ENCODE data around the gene C1orf52.

GRCh38 chr1:85275701-85276214 lies 16.3 kb upstream of the C1orf52 start:
- TF ChIP-seq CTCF (IDR thresholded peaks at IDR 0.05; ENCODE audit: low read depth, low read length, poor library complexity, severe bottlenecking): no peak
- TF ChIP-seq EZH2phosphoT487 (IDR thresholded peaks at IDR 0.05; ENCODE audit: borderline replicate concordance, low read length): no peak
